ENCODE results near the gene MRC2.

MRC2 gene

DNA sequence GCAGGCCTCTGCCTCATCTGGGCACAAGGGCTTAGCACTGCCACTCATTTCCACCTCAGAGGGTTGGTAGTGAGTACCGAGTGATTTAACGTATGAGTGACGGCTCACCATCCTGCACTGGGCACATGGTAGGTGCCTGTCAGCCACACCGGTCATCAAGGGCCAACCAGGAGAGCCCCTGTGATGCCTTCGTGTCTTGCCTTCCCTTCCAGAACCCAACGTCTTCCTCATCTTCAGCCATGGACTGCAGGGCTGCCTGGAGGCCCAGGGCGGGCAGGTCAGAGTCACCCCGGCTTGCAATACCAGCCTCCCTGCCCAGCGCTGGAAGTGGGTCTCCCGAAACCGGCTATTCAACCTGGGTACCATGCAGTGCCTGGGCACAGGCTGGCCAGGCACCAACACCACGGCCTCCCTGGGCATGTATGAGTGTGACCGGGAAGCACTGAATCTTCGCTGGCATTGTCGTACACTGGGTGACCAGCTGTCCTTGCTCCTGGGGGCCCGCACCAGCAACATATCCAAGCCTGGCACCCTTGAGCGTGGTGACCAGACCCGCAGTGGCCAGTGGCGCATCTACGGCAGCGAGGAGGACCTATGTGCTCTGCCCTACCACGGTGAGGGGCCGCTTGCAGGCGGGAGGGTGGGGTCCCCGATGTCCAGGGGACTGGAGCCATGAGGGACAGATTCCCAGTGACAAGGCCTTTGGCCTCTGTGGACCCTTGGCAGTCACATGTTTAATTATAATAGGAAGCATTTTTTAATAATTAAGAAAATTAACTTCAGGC lies 37.1 kb downstream of the MRC2 start:
- no peak for DNase-seq

DNA sequence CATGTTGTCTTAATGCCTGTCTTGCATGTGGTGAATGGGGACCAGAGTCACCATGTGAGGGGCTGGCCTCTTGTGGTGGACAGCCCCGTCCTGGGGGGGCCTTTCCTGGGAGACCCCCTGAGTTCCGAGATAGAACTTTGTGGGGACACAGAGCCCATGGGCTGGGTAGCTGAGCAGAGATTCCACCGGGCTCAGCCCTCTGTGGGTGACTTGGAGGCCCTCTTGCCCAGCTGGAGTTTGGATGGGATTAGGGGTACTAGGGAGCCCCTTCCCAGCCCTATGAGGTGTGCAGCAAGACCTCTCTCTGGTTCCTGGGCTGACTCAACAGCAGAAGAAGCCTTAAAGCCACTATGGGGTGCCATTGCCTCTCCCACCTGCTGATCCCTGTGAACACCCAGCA lies 38.1 kb downstream of the MRC2 start:
- no peak for DNase-seq

DNA sequence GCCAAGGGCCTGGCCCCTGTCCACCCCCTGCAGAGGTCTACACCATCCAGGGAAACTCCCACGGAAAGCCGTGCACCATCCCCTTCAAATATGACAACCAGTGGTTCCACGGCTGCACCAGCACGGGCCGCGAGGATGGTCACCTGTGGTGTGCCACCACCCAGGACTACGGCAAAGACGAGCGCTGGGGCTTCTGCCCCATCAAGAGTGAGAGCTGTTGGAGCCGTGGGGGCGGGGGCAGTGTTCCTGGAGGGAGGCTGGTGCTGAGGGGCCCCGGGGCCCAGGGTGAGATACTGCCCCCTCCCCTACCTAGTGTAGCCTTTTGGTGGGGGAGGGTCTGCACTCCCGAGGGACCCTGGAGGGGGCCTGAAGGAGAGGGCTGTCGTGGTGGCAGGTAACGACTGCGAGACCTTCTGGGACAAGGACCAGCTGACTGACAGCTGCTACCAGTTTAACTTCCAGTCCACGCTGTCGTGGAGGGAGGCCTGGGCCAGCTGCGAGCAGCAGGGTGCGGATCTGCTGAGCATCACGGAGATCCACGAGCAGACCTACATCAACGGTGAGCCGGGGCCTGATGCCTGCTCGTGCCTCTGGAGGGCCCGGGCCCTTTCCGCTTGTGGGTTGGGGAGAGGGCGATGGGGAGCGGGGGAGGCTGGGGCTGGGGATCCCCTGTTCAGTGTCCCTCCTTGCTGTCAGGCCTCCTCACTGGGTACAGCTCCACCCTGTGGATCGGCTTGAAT lies 38.8 kb downstream of the MRC2 start:
- no peak for DNase-seq

DNA sequence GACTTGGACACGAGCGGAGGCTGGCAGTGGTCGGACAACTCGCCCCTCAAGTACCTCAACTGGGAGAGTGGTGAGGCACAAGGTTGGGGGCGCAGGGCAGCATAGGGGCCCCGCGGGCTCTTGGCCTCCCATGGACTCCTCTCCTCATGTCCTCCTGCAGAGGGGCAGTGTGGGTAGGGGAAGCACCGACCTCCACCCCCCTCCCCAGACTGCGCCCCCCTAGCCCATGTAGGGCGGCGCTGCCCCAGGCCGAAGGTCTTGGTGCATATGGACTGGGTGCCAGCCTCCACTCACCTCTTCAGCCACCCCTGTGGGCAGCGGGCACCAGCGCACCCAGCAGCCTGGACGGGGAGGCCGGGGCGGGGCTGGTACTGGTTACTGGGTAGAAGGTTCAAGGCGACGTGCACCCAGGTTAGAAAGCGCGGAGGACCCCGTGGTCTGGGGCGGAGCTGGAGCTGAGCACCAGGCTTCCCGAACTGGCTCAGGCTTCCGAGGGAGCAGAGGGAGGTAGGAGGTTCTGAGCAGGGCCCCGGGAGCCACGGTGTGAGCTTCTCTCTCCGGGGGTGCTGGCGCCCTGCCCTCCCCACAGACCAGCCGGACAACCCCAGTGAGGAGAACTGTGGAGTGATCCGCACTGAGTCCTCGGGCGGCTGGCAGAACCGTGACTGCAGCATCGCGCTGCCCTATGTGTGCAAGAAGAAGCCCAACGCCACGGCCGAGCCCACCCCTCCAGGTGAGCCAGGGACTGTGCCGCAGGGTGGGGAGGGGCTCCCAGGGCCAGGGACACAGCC lies 39.5 kb downstream of the MRC2 start:
- DNase-seq: no peak

DNA sequence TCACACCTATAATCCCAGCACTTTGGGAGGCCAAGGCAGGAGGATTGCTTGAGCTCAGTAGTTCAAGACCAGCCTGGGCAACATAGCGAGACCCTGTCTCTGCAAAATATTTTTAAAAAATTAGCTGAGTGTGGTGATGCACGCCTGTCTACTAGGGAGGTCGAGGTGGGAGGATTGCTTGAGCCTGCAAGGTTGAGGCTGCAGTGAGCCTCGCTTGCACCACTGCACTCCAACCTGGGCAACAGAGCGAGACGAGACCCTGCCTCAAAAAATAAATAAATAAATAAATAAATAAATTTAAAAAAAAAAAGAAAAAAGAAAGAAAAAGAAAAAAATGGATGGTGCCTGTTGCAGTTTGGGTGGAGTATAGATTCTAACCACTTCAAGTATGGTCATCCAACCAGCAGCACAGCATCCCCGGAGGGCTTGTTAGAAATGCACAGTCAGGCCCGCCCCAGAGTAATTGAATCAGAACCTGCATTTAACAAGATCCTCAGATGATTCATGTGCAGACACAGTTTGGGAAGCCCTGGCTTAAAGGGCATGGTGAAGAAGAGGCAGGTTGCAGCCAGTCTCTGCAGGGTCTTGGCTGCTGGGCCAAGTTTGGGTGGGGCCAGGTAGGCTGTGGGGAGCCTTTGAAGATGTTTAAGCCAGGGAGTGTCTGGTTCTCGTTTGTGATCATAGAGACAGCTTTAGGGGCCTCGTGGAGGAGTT lies 40.8 kb downstream of the MRC2 start:
- no peak for DNase-seq

DNA sequence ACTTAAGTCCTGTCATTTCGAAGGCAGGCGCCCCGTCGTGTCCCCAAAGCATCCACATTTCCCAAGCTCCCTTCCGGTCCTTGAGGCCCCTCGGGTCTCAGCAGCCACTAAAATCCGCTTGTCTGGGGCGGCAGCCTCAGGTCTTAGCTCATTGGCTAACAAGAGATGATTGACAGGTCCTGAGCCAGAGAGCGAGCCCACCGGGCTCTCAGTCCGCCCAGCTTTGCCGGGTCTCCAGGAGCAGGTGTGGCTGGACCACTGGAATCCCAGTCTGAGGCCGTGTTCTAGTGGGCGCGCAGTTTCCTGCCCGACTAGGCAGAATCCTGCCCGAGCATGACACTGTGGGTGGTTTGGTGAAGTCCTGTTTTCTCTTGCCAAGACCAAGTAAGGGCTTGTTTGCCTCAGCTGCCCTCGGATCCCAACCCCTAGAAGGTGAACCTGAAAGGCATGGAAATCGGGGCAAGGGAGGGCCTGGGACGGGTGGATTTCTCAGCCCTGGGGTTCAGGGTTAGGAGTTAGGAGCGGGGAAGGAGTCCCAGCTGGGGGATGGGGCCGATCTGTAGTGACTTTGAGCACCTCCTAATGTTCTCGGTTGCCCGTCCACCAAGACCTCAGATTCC lies 42.8 kb downstream of the MRC2 start:
- no peak for DNase-seq

DNA sequence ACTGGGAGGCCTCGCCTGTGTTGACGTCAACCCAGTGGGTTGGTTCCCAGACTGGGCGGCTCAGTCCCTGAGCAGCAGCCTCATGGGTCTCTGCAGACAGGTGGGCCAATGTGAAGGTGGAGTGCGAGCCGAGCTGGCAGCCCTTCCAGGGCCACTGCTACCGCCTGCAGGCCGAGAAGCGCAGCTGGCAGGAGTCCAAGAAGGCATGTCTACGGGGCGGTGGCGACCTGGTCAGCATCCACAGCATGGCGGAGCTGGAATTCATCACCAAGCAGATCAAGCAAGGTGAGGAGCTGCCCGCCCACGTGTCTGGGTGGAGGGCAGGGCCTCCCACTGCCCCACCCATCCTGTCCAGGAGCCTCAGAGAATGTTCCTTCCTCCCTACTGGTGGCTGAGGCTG lies 44.1 kb downstream of the MRC2 start:
- DNase-seq: no peak

DNA sequence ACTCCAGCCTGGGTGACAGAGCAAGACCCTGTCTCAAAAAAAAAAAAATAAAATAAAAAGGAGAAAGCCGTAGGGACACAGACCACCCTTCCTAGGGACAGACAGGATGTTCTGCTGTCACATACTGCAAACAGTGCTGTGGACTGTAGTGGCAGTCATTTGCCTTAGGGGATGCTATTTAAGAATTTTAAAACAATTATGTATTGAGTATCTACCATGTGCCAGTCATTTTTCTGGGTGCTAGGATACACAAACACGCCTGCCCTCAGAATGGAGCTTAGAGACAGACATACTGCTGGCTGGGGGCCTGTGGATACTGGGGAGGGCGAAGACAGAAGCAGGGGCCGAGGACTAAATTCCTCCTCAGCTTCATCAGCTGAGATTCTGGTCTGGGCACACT lies 45.5 kb downstream of the MRC2 start:
- no peak for DNase-seq

DNA sequence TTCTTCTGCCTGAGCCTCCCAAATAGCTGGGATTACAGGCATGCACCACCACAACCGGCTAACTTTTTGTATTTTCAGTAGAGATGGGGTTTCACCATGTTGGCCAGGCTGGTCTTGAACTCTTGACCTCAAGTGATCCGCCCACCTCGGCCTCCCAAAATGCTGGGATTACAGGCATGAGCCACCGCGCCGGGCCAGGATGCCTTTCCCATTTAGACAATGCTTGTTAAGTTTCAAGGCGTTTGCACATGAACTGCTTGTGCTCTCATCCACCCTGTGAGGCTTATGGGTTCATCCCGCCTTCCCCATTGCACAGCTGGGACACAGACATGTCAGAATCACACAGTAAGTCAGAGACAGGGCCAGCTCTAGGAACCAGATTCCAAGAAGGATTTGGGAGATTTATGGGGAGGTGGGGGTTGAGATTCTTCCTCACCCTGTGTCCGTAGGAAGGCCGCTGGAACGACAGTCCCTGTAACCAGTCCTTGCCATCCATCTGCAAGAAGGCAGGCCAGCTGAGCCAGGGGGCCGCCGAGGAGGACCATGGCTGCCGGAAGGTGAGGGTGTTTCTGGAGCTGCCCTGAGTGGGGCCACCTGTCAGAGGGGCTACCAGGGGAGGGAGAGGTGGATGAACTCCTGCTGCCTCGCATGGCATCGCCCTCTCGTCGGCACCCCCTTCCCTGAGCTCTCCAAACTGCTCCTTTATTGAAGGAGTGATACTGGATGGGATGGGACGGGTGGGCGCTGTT lies 46.3 kb downstream of the MRC2 start:
- DNase-seq: no peak

DNA sequence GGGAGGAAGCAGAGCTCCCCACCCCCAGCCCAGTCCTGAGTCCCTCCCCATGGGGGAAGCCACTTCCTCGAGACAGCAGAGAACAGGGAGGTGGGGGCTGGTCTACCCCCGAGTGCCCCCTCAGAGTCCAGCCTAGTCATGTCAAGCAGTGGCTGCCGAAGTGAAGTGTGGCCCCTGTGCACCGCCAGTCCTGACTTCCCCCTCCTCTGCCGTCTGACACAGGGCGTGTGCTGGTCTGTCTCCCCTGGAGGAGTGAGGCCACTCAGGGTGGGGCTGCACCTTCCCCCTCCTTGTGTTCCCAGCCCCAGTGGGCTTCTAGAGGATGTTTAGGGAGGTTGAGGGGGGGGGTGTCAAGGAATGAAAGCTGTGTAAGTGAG lies 46.9 kb downstream of the MRC2 start:
- DNase-seq: no peak

DNA sequence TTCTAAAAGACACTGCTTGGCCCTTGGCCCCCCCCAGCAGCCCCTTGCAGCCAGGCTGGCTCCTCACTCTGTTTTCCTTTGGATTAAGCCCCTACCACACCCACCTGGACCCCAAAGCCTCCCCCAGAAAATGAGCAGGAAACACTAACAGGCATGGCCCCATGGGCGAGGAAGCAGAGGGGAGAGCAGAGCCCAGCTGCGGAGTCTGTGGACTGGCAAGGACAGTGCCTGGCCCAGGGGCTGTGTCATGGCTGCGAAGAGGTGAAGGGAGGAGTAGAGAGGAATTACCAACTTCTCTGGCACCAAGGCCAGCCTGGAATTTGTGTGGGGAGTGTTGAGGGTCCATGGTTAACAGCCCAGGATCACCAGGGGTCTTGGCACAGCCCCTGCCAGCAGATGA lies 47.4 kb downstream of the MRC2 start:
- DNase-seq: no peak

DNA sequence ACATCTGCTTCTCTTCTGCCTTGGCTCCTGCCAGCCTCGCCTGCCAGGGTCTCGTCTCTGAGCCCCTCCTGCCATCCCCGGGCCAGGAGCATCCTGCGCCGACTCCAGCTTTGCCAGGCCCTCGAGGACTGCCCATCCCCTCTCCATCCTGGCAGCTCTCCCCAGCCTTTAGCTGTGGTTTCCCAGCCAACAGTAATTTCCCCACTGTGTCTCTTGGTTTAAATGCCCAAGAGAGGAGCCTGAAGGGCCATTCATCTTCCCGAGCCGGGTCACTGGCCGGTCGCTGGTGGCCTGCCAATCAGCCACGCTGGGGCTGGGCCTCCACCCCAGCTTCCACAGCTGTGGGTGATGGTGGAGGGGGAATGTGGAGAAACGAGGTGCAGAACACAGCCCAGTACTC lies 47.8 kb downstream of the MRC2 start:
- DNase-seq: no peak

DNA sequence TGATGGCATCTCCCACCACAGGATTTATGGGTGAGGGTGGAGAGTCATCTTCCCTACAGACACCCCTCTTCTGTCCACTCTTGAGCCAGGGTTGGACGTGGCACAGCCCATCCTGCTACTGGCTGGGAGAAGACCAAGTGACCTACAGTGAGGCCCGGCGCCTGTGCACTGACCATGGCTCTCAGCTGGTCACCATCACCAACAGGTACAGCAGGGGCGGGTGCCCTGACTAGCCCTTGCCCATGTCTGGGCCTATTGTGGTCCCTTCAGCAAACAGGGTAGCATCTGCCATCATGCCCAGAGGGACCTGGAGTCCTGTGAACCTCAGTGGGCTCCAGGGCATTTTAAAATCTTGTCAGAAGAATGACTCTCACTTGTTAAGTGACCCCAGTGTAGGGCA lies 48.2 kb downstream of the MRC2 start:
- no peak for DNase-seq

DNA sequence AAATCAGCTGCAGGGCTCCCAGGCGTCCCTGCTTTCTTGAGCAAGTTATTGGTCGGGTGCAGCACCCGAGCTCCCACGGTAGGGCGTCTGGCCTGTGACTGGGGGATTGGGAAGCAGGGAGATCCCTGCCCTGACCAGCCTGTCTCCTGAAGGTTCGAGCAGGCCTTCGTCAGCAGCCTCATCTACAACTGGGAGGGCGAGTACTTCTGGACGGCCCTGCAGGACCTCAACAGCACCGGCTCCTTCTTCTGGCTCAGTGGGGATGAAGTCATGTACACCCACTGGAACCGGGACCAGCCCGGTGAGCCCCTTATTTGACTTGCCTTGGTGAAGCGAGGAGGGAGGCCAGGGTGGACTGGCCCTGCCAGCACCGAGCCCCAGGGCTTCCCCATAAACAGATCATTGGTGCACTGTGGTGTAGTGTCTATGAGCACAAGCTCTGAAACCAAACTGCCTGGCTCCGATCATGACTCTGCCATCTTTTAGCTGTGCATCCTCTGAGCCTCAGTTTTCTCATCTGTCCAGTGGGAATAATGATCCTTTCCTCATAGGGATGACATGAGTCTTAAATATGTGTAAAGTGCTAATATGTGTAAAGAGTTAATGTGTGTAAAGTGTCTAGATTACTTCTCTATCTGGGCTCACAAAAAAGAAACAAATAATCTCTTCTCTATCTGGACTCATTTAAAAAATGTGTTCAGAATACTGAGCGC lies 48.9 kb downstream of the MRC2 start:
- DNase-seq: no peak

DNA sequence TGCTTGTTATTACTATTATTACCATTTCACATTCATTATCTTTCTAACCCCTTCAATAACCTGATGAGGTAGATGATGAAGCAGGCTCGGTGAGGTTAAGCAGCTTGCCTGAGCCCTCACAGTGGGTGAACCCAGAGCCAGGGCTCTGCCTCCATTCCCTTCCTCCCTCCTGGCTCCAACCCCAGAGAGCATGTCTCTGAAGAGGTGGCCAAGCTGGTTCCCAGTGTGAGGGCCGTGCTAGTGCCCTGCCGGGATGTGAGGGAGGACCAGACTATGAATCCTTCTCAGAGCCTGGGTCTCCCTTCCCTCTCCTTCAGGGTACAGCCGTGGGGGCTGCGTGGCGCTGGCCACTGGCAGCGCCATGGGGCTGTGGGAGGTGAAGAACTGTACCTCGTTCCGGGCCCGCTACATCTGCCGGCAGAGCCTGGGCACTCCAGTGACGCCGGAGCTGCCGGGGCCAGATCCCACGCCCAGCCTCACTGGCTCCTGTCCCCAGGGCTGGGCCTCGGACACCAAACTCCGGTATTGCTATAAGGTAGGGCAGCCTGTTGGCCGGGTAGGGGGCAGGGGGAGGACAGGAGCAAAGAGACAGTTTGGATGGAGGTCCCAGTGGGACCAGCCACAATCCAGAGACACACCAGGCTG lies 49.6 kb downstream of the MRC2 start:
- DNase-seq: no peak

DNA sequence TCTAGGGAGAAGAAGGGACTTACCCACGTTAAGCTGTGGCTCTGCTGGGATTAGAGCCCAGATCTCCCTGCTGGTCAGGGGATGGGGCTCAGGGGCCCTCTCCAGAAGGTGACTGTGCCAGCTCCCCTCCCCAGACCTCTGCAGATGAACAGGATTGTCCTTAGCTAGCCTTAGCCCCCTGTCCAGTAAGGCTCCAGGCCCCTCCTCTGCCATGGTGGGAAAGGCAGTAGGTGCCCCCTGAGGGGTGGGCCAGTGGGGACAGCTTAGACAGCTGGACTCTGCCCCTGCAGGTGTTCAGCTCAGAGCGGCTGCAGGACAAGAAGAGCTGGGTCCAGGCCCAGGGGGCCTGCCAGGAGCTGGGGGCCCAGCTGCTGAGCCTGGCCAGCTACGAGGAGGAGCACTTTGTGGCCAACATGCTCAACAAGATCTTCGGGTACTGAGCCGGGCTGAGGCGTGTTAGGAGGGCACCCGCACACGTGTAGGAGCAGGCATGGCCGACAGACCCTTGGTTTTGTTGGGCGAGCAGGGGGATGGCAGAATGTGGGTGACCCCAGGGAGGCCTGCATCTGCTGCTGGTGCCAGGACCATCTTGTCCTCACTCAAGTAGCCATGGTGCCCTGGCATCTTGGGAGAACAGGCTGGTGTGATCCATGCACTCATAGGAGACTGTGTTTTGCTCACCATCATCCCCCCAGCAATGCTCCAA lies 50.9 kb downstream of the MRC2 start:
- DNase-seq: no peak

DNA sequence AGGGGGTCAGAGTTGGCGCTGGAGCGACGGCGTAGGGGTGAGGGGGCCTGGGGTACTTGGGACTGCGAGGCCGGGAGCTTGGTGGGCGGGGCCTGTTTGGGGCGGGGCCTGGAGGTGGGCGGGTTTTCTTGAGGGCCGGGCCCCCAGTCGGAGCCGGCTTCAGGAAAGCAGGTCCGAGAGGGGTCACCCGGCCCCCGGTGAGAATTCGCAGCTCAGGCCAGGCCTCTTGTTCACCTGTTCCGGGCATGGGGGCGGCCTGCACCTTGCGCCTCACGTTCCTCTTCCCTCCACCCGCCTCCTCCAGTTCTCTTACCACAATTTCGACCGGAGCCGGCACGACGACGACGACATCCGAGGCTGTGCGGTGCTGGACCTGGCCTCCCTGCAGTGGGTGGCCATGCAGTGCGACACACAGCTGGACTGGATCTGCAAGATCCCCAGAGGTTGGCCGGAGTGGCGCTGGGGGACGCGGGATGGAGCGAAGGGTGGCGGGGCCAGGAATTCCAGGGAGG lies 52.5 kb downstream of the MRC2 start:
- no peak for DNase-seq

DNA sequence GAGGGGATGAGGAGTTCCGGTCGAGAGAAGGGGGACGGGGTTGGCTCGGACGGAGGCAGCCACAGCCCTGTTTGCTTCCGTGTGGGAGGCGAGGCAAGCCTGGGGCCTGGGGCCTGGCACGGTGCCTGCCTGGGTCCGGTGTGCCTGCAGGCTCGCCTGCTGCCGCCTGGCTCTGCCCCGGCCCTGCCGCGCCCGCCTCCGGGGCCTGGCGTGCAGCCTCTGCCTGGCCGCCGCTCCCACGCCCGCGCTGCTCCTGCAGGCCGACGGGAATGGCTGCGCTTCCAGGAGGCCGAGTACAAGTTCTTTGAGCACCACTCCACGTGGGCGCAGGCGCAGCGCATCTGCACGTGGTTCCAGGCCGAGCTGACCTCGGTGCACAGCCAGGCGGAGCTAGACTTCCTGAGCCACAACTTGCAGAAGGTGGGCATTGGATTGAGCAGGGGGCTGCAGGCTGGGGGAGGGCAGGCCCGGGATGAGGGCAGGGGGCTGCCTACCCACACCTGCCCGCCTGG lies 53.1 kb downstream of the MRC2 start:
- DNase-seq: no peak

DNA sequence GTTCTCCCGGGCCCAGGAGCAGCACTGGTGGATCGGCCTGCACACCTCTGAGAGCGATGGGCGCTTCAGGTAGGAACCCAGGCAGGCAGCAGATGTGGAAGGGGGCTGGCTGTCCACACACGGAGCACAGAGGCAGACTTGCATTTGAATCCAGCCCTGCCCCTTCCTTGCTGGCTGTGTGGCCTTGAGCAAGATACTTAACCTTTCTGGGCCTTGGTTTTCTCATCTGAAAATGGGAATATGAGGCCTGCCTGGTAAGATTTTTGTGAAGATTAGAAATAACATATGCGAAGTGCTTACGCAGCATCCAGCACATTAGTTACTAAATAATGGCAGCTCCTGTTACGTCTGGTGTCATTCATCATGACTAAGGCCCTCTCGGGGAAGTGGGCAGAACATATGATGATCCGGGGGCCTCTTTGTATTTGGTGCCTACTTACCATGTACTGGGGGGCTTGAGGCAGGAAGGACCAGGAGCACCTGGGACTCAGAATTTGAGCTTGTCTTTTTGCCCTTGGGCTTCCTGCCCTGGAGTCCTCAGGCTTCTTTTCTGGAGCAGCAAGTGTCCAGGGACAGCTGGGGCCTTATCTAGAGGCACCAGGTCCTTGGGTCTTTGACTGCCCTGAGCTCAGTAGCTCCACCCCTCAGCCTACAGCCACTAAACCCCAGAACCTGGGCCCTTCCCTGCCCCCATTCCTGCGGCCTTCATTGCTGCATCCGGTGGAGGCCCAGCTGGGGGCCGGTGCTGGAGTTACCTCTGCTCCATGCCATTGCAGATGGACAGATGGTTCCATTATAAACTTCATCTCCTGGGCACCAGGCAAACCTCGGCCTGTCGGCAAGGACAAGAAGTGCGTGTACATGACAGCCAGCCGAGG lies 53.8 kb downstream of the MRC2 start:
- no peak for DNase-seq

Measured in HCEC 1CT (cell line).